Measurements from ENCODE around the gene GOLGA3.

GOLGA3 gene

DNA sequence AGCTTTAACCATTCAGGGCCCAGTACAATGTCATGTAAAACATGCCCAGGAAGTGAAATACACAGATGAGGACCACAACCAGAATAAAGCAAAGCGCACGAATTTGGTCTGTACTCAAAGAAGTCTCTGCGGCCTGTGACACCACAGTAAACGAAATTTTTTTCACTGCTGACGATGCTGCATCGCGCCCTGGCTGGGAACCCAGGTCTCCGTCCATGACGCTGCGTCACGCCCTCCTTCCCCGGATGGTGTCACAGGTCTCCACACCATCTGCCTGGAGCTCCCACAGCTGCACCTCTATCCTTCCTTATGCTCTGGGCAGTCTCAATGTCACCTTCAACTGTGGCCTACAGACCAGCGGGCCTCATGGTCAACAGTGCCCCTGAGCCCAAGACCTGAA lies 84.8 kb downstream of the GOLGA3 start:
- FAIRE-seq: no peak

DNA sequence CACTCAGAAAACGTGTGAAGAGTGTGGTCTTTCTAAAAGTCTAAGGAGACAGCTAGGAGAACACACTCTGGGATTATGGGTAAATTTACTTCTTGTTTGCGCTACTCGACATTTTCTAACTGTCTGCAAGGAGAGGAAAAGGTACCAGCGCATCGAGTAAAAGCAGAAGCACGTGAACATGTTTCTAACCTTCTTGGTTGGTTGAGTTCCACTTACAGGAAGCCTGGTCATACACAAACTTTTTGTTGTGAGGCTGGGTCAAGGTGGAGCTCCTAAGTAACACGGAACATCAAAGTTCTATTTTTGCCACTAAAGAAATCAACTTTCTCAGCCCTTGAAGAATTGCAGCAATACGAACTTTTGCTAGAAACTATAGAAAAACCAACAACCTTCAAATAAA lies 87.0 kb downstream of the GOLGA3 start:
- FAIRE-seq: no peak

DNA sequence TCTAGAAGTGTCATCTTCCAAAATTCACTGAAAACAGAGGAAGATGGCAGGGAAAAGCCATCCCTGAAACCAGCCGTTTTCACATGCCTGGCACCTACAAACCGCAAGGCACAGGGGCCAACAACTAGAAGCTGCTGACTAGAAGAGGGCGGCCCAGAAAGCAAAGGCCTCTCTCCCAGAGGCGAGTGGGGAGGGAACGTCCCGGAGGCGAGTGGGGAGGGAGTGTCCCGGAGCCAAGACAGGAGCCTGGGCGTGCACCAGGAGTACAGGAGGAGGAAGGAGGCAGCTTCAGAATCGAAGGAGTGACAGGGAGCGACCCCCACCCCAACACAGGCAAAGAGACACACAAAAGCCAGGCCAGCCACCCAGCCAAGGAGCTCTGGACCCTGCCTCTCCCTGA lies 88.0 kb downstream of the GOLGA3 start:
- FAIRE-seq: no peak

DNA sequence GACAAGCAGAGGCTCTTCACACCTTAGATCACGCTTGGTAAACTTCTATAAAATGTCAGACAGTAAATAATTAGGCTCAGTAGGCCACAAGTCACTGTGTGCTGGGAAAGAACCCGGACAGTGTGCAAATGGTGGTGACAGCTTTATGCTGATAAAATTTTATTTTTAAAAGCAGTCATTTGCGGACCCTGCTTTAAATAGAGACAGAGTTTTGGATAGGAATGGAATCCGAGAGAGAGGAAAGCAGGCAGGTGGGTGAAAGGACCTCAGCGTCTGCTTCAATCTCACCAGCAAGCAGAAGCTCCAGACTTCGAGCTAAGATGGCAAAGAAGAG lies 88.4 kb downstream of the GOLGA3 start:
- no peak for FAIRE-seq

DNA sequence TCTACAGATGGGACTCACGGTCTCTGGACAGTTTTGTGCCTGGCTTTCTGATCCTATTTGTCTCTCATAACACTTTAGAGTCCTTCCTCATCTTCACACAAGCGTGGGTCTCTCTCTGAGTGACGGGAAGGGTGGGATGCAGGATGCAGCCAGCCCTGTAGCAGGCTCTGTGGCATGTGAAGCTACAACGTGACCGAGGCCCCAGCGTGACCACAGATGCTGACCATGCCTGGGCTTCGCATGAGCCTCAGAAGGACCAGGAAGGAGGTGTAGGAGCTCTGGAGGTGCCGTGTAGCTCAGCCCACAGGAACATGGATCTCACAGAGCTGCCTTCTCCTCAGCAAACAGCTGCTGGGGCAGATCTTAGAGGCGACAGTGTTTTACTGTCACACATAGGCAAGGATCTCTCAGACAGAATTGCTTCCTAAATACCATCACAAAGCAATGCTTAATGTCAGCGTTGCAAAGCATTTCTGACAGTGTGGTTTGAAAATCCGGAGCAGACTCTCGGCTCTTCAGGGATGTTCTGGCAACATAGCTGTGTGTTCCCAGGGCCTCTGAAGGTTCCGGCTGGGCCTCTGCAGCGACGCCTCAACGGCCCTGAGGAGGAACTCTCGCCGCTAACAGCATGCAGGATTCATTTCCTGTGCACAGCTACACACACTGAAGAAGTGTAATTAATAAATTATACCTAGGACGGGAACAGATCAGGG lies 88.9 kb downstream of the GOLGA3 start:
- no peak for FAIRE-seq

DNA sequence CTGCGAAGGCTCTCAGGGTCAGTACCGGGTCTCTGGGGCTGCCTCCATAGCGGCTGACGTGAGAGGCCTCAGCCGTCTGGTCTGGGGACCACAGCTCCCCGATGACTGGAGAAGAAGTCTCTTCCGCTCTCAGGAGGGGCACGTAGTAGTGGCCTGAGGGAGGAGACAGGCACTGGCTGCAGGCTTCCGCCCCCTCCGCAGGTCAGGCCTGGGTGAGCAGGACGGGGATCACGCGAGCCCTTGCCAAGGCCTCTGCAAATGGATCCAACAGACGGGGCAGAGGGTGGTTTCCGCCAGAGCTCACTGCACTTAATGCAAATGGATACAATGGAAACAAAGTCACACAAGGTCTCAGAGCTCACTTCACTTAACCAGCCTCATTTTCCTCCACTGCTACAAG lies 91.8 kb downstream of the GOLGA3 start:
- FAIRE-seq: no peak

DNA sequence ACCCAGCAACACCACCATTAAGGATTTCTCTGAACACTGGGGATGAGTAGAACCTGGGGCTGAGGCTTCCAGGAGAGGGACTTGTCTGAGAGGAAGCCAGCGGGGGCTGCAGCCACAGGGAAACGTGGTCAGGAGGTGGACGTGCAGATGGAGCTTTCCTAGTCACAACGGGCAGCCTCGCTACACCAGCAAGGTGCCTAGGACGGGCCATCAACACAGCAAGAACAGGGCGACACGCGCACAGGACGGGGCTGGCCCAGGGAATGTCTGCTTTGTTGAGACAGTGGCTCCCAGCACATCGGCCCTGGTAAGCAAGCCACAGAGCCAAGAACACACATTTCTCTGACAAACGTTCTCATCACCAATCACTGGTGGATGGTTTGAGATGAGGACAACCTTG lies 92.3 kb downstream of the GOLGA3 start:
- no peak for FAIRE-seq

DNA sequence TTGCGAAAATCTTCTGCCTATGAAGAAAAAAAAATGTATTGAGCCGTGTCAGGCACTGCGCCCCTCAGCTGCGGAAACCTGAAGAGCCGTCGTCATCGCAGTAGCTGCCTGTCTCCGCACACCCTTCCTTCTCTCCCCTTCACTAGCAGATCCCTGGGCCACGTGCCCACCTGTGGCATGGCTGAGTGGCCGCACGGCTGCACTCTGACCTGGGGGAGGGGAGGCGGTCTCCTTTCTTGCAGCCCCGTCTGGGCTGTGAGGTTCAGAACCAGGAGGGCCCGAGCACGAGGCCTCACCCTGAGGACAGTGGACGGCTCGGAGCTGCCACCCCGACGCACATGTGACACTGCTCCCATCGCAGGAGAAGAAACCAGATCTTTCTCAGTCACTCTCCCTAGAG lies 93.2 kb downstream of the GOLGA3 start:
- FAIRE-seq: no peak

DNA sequence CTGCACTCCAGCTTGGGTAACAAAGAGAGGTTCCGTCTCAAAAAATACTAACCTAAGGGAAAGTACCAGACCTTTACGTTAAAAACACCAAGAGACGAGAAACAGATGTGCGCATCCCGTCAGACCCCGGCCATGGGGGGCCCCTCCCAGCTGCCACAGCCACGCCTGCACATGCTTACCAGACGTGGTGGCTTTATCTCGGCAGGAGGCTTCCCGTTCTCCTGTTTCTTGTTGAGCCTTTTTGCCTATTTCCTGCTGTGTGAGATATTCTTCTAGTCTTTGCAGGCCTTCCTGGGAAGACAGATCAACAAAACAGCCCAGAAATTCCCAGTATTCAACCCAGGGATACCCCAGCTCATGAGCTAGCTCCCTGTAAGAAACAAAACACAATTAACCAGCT lies 94.5 kb downstream of the GOLGA3 start:
- no peak for FAIRE-seq

DNA sequence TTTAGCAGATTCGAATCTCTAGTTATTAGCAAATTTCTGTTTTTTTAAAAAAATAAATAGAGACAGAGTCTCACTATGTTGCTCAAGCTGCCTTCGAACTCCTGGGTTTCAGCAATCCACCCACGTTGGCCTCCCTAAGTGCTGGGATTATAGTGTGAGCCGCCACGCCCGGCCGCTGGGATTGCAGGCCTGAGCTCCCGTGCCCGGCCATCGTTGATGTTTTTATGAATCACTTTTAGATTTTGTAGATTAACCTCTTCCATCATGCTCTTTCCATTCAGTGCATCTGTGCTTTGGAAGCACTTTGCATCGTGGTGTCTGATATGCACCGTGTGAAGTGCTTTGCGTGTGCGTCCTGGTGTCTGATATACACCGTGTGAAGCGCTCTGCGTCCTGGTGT lies 97.1 kb downstream of the GOLGA3 start:
- FAIRE-seq: no peak

DNA sequence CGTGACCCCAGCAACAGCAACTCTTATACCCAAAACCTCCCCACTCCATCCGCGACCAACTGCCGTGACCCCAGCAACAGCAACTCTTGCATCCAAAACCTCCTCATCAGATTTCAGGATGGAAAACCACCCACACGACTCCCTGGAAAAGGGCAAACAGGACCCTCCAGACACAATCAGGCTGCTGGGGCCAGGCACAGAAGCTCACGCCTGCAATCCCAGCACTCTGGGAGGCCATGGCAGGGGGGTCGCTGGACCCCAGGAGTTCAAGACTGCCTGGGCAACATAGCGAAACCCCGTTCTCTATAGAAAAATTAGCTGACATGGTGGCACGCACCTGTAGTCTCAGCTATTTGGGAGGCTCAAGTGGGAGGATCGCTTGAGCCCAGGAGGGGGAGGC lies 98.3 kb downstream of the GOLGA3 start:
- no peak for FAIRE-seq

DNA sequence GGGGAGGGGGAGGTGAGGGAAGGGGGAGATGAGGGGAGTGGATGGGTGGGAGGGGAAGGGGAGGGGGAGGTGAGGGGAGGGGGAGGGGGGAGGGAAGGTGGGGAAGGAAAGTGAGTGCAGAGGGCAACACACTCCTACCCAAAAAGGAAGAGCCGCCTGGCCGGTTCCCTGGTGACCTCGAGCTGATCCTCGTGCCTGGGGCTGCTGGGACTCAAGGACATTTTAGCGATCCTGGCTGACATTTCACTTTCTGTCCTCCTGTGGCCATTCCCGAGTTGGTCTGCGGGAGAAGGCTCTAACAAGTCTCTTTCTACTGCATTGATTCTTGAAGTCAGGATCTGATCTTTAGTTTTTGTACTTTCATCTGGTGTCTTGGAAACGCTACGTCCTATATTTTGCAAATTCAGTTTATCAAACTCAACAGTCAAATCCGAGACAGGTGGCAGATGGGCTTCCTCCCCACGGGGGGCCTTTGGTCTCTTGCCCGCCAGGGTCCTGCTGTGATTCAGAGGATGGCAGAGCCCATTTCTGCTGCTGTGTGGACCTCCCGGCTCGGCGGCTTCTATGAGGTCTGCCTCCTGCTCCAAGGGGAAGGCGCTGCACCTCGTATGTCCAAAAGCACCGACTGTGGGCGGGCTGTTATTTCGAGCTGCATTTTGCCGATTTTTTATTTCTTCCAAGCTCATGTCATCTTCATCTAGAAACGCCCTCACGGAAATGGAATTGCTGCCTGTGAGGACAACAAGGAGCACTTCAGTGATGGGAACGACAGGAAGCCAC lies 98.9 kb downstream of the GOLGA3 start:
- FAIRE-seq: no peak

DNA sequence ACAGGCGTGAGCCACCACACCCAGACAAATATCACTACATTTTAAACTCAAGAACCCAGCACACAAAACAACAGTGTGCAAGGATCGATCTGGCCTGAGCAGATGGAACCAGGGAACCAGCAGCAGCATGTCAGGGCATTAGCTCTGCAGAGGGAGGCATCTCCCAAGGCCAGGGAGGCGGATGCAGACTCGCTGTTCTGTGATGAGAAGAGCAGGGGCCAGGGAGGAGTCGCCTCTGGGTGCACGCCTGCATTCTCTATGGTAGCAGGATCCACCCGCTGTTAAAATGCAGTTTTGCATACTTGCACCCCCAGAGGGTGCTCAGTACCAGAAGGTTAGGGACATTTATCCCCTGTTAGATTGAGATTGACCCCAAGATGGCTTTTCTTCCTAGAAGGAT lies 100.2 kb downstream of the GOLGA3 start:
- no peak for FAIRE-seq

DNA sequence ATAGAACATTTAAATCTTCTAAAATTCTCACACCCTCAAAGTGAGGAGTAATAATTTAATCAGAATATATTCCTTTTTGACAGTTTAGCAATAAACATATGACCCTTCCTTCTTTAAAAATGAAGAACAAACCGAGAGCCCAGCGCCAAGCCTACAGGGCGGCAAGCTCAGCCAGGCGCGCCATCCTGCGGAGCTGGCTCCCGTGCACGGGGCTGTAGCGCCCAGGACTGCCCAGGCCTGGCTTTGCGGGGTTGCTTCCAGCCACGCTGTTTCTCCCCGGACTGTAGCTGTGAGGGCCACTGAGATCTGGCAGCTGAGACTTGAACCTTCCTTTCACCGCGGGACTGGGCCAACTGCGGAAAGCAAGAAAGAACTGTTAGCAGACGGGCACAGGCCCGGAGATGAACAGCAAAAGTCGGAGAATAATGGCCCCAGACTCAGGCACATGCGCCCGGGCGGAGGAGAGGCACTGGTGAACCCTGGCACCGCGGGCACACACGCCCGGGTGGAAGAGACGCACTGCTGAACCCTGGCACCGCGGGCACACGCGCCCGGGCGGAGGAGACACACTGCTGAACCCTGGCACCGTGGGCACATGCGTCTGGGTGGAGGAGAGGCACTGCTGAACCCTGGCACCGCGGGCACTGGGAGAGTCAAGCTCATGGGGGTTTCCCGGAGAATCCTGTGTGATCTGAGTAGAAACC lies 101.4 kb downstream of the GOLGA3 start:
- no peak for FAIRE-seq

DNA sequence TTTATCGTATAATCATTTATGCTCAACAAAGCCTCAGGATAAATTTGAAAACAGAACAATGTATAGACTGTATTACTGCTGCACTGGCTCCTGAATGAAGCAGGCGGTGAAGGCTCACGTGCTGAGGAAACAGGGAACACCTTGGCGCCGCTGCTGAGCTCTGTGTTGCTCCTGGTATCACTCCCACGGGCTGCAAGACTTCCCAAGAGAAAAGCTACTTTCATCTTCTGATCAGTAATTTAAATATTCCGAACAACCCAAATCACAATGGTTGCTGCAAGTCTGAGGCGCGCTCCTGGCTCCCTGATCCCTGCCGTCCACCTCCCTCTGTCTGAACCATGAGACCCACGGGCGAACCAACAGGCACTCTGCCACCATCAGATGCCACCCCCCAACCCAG lies 102.3 kb downstream of the GOLGA3 start:
- FAIRE-seq: no peak

DNA sequence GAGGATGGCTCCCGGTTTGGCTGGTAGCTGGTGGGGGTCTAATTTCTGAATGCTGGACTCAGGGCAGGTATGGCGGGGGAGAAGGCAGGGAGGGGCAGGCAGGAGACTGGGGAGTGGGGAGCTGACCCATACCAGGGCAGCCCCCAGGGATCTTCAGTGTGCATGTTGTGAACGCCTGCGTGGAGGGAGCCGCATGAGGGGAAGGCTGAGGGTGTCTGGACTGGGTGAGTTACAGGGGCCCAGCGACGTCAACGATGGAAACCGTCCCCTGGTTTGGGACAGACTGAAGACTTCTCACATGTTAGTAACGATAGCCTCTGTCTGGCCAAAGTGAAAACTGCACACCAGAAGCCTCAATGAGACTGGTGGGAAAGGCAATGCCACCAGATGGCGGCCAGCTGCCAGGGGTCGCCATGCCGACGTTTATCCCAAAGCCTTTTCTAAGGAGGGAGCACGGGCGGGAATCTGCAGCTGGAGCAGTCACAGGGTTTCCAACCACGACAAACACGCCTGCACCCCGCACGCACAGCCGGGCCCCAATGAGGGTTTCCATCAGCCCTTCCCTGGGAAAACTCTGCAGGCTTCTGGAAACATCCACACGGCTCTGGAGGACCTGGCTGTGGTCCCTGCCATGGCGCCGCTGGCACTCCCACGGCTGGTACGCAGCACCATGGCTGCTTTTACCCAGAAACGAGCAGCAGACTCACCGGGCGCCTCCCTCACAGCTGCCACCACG lies 104.0 kb downstream of the GOLGA3 start:
- FAIRE-seq: no peak

DNA sequence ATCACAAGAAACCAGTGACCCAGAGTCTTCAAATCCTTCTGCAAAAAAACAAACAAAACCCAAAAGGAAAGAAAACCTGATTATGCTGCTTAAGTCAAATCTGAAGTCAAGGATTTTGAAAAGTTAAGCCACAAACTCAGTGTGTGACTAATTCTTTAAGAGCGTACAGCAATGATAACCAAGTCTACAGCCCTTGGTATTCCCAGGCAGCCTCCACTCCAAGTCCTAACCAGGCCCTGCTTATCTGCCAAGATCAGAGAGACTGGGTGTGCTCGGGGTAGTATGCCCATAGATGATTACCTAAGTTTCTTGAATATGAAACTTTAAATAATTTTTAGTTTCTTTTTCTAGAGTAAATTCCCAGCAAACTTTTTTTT lies 104.9 kb downstream of the GOLGA3 start:
- no peak for FAIRE-seq

DNA sequence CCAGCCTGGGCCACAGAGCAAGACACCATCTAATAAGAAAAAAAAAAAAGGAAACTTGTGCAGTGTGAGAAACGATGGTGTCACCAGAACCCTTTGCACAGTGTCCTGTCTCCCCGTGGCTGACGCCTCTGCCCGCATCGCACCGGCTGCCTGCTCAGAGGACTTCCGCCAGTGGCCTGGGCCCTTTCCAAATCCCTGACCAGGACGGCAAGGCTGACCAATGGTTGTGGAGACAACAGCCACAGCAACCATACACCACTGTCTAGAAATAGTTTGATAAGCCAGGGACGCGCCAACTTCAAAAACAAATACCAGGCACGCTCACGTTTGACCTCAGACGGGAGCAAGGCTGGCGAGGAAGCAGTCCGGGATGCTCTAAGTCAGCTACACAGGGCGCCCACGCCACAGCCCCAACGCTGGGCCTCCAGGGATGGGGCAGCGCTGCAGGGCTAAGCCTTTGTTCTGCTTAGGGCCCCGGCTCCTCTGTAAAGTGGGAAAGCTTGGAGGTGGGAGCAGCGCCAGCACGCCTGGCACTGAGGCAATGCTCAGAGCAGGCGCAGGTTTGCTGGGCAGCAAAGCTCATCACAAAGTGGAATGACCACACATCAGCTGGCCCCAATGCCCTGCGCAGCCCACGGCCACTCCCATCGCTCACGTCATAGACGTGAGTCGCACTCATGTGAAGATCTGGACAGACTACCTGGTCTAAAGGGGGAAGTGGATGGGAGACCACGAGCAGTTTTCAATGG lies 105.5 kb downstream of the GOLGA3 start:
- FAIRE-seq: no peak

DNA sequence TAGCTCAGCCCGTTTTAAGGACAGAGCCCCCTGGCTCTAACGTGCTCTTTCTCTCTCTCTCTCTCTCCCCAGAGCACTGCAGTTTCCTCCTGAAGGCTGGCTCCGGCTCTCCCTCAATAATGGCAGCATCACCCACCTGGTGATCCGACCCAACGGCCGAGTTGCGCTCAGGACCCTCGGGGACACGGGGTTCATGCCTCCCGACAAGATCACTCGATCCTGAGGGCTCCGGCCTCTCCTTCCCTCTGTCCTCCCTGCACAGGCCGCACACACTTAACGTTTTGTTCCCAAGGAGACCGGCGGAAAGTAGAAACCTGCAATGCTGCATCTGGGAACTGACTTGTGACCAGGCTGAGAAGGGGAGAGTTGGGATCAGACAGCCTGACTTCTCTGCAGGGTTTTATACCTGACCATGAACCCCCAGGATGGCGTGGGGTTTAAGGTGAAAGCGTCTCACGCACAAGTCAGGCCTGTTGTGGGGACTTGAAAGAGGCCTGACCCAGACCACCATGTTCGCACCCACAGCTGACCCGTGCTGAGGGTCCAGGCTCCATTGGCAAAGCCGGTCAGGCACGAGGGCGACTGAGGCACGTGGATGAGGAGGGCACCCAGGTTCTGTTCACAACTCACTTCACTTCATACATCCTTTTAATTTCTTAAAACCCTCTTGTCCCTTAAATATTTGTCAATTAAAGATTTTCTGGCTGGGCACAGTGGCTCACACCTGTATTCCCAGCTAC lies 107.9 kb downstream of the GOLGA3 start:
- no peak for FAIRE-seq

DNA sequence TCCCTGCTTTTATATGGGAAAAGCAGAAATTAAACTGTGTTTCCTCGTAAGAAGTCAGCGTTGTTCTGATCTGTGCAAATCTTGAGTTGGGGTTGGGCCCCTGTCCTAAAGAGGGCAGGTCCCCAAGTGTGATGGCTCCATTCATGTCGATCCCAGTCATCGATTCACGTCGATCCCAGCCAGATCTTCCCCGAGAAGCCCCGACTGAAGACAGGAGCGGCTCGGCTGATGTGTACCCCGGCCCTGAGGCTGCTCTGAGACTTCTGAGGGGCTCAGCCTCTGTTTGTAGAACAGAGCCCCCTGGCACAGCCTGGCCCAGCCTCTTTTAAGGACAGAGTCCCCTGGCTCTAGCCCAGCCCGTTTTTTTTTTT lies 108.7 kb downstream of the GOLGA3 start:
- FAIRE-seq: no peak

DNA sequence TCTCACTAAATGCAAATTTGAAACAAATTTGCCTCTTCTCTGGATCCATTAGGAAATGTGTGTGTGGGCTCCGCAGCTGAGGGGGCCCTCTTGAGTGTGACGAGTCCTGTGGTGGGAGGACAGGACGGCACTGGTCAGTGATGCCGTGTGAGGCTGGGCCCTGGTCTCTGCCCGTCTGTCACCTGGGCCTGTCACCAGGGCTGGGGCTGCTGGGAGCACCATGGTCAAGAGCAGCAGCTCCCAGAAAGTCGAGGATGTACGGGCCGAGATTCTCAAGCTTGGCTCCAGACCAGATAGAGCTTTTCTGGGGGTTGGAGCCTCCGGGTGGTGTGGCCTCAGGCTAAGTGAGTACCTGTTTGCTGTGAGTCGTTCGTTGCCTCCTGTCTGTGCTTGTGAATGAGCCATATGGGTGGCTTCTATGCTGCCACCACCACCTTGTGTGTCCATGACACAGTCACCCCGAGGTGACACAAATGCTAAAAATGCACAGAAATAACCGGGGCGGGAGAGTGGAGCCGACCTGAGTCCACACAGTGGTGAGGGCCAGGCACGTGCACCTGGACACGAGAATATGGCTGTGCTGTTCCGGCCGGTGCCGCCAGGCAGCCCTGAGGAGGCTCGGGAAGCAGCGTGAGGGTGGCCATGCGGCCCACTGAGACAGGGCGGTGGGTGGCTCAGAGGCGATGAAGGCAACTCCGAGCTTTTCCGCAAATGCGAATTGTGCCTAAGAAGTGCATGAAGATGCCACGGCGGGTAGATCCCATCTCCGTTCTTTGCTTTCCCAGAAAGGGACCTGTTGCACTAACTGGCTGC lies 109.3 kb downstream of the GOLGA3 start:
- no peak for FAIRE-seq

Data from colon (tissue), 2 donors.